IMR-90 (cell line): ENCODE data around the gene C3. TPM values are rescaled to one million over a fixed set of nuclear protein-coding genes. Genes with fewer than 3 reads are reported as not detected.

Experiments
- ATAC-seq: fragments of 200-7000 bp; cut with Tn5 transposase; 2 replicates; pipeline ENCODE4 v1.9.1; 2020; ENCODE audit warnings: low read depth, mild to moderate bottlenecking, moderate library complexity
- BruUV-seq: library from RNA; stranded (reverse); fragments of 400-500 nt; replicated peaks from 2 replicates; lab custom pipeline; 2021; lab: Mats Ljungman, UMichigan
- CTCF ChIA-PET: fragments of 300-600 bp; formaldehyde crosslinking; extraction: SDS; loops from one replicate; lab custom pipeline; 2021; ENCODE audit warnings: antibody characterized with exemption; lab: Yijun Ruan, JAX
- POLR2A ChIA-PET: fragments of 300-600 bp; sonication (Branson Sonifier 250); formaldehyde crosslinking; loops from one replicate; lab custom pipeline; 2022; ENCODE audit warnings: antibody characterized with exemption; ENCODE audit not compliant: unreplicated experiment; lab: Charles Lee
- DNase-seq: peaks from one replicate; pipeline ENCODE4 v3.0.0; 2013
- H2AFZ ChIP-seq: replicated peaks from 2 replicates; pipeline ENCODE3; 2013; ENCODE audit warnings: low read length, mild to moderate bottlenecking; ENCODE audit not compliant: poor library complexity
- H2AK5ac ChIP-seq: 2 replicates; pipeline ENCODE4 v1.6.1; 2013; ENCODE audit warnings: low read depth, low read length, inconsistent platforms
- H2AK9ac ChIP-seq: replicated peaks from 2 replicates; pipeline ENCODE3; 2013; ENCODE audit warnings: mild to moderate bottlenecking, low read depth, low read length, moderate library complexity; ENCODE audit not compliant: poor library complexity
- H2BK120ac ChIP-seq: 2 replicates; pipeline ENCODE4 v1.6.1; 2013; ENCODE audit warnings: low read depth, low read length, inconsistent platforms
- H2BK15ac ChIP-seq: 3 replicates; pipeline ENCODE4 v1.6.1; 2013; ENCODE audit warnings: low read depth, low read length, inconsistent platforms
- H2BK20ac ChIP-seq: 2 replicates; pipeline ENCODE4 v1.6.1; 2013; ENCODE audit warnings: low read depth, mild to moderate bottlenecking, inconsistent platforms, low read length, moderate library complexity
- H2BK5ac ChIP-seq: 2 replicates; pipeline ENCODE4 v1.6.1; 2013; ENCODE audit warnings: mild to moderate bottlenecking, low read depth, low read length, inconsistent platforms; ENCODE audit not compliant: poor library complexity, severe bottlenecking
- H3K14ac ChIP-seq: replicated peaks from 2 replicates; pipeline ENCODE4 v1.6.1; 2013; ENCODE audit warnings: low read depth, low read length, inconsistent platforms
- H3K18ac ChIP-seq: 2 replicates; pipeline ENCODE4 v1.6.1; 2013; ENCODE audit warnings: low read depth, low read length, control low read depth
- H3K23ac ChIP-seq: 2 replicates; pipeline ENCODE4 v1.6.1; 2013; ENCODE audit warnings: low read depth, low read length, inconsistent platforms
- H3K27ac ChIP-seq: 2 replicates; pipeline ENCODE4 v1.5.1; 2013; ENCODE audit warnings: mild to moderate bottlenecking, control low read depth, low read length; ENCODE audit not compliant: insufficient read depth
- H3K27me3 ChIP-seq: 2 replicates; pipeline ENCODE4 v1.6.1; 2013; ENCODE audit warnings: low read length; ENCODE audit not compliant: control insufficient read depth, insufficient read depth
- H3K36me3 ChIP-seq: 2 replicates; pipeline ENCODE4 v1.6.1; 2013; ENCODE audit warnings: low read length, mixed read lengths; ENCODE audit not compliant: control insufficient read depth, insufficient read depth
- H3K4ac ChIP-seq: 2 replicates; pipeline ENCODE4 v1.6.1; 2013; ENCODE audit warnings: low read depth, low read length, inconsistent platforms
- H3K4me1 ChIP-seq: 2 replicates; pipeline ENCODE4 v1.6.1; 2013; ENCODE audit warnings: low read length, mixed read lengths; ENCODE audit not compliant: control insufficient read depth, insufficient read depth
- H3K4me2 ChIP-seq: 2 replicates; pipeline ENCODE4 v1.6.1; 2013; ENCODE audit warnings: low read depth, mild to moderate bottlenecking, control low read depth, low read length, moderate library complexity
- H3K4me3 ChIP-seq: 2 replicates; pipeline ENCODE4 v1.5.1; 2013; ENCODE audit warnings: low read depth, mild to moderate bottlenecking, control low read depth, low read length, moderate library complexity; ENCODE audit not compliant: insufficient read depth
- H3K56ac ChIP-seq: 2 replicates; pipeline ENCODE4 v1.6.1; 2013; ENCODE audit warnings: low read length, inconsistent platforms; ENCODE audit not compliant: insufficient read depth; ENCODE audit errors: extremely low read depth
- H3K79me1 ChIP-seq, 2 experiments: 2 replicates each; pipeline ENCODE4 v1.6.1; 2013; ENCODE audit warnings: low read length in 2 of 2, inconsistent platforms in 1 of 2, low read depth in 1 of 2
- H3K9ac ChIP-seq: 2 replicates; pipeline ENCODE4 v1.6.1; 2013; ENCODE audit warnings: low read depth, low read length, control low read depth
- H3K9me1 ChIP-seq: 2 replicates; pipeline ENCODE4 v1.6.1; 2013; ENCODE audit warnings: low read length, inconsistent platforms; ENCODE audit not compliant: insufficient read depth
- H3K9me3 ChIP-seq: 2 replicates; pipeline ENCODE4 v1.6.1; 2013; ENCODE audit warnings: low read length; ENCODE audit not compliant: control insufficient read depth, insufficient read depth
- H4K20me1 ChIP-seq: 2 replicates; pipeline ENCODE4 v1.6.1; 2013; ENCODE audit warnings: low read length, inconsistent platforms; ENCODE audit not compliant: insufficient read depth
- H4K5ac ChIP-seq: 2 replicates; pipeline ENCODE4 v1.6.1; 2013; ENCODE audit warnings: mild to moderate bottlenecking, low read depth, low read length, control low read depth
- H4K8ac ChIP-seq, 2 experiments: 2 replicates each; pipeline ENCODE4 v1.6.1; 2013; ENCODE audit warnings: low read depth in 2 of 2, low read length in 2 of 2, control low read depth in 1 of 2, inconsistent platforms in 1 of 2
- H4K91ac ChIP-seq: 2 replicates; pipeline ENCODE4 v1.6.1; 2013; ENCODE audit warnings: low read depth, low read length, inconsistent platforms; ENCODE audit not compliant: insufficient read depth
- CHD1 ChIP-seq: IDR thresholded peaks from 2 replicates; pipeline ENCODE4 v1.6.1; 2012; ENCODE audit warnings: low read depth, low read length, improper control_type of control experiment
- FOS ChIP-seq: fragments of 150-350 bp; IDR thresholded peaks from 2 replicates; pipeline ENCODE4 v1.6.1; 2016; ENCODE audit warnings: low read depth, low read length
- SMC3 ChIP-seq: fragments of 150-350 bp; IDR thresholded peaks from 2 replicates; pipeline ENCODE4 v1.6.1; 2016; ENCODE audit warnings: low read depth, mild to moderate bottlenecking, antibody characterized with exemption, low read length, moderate library complexity
- WGBS, 2 experiments: methylation state at CpG; one replicate each; pipeline versions ENCODE4 v1.1.5 to v1.1.7; 2013; ENCODE audit warnings: missing lambda C conversion rate in 2 of 2; ENCODE audit not compliant: insufficient read length in 1 of 2; ENCODE audit errors: extremely low coverage in 2 of 2; 5-methylcytosine and 5-hydroxymethylcytosine counted together
- dilution Hi-C: fragments of 300-500 bp; cut with HindIII; formaldehyde crosslinking; loops from one replicate; pipeline ENCODE4 v1.14.3; 2018; ENCODE audit warnings: low sequenced_read_pairs; ENCODE audit not compliant: unreplicated experiment
- in situ Hi-C: fragments of 300-500 bp; cut with MboI; formaldehyde crosslinking; loops from 3 replicates; pipeline ENCODE4 v1.14.3; 2019; ENCODE audit warnings: low sequenced_read_pairs, inconsistent platforms, mixed read lengths
- intact Hi-C: fragments of 100-400 bp; cut with micrococcal nuclease; formaldehyde crosslinking; loops from 2 replicates; pipeline ENCODE4 v1.10.0; 2022
- polyA plus RNA-seq, 3 experiments: library from polyadenylated mRNA; depleted of rRNA; stranded (reverse); fragments of >200 nt; gene quantifications; 2 replicates each; pipeline ENCODE4 v1.2.3, GENCODE V29; 2012; ENCODE audit warnings: low replicate concordance in 1 of 3
- total RNA-seq: library from RNA; depleted of rRNA; stranded (reverse); fragments of >200 nt; gene quantifications from 2 replicates; pipeline ENCODE4 v1.2.3, GENCODE V29; 2012

Gene C3
- total and polyA plus RNA-seq, 2 of the 4 experiments (the other 2 are of a cell fraction) = 0.36 TPM; not detected in 1

DNA sequence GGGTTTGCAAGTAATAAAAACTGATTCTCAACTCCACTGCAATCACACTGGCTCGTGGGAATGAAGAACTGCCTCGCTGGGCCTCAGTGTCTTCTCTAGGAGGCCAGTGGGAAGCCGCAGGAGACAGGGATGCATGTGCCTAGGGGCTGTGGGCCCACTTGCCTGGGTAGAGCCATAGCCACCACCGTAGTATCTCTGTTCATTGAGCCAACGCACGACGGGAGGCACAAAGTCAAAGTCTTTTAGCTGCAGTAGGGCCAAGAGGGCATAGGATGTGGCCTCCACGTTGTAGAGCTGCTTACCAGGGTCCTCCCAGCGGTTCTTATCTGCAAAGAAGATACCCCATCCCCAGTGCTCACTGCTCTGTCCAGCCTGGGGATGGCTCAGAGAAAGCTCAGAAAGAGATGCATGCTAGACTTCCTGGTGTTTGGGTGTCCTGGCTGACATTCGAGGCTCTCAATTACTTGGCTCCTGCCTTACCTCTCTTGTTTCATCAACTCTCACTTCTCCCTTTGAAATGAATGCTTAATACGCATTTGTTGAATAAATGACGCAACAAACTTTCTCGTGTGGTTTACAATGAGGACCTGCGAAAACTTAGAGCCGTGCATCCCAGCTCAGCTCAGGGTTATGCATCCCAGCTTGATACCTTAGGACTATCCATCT, 34.4 kb downstream of the C3 start:
- no peak overlapping the region for H2BK15ac ChIP-seq
- H3K4me2 ChIP-seq = no peak overlapping the region
- H4K20me1 ChIP-seq = no peaks in the 10 kb centered on the region
- ATAC-seq (no peak), DNase-seq (no peak)
- H4K5ac ChIP-seq = no peak overlapping the region
- H3K4me1 ChIP-seq = no peaks in the 10 kb centered on the region
- no peak overlapping the region for H3K4ac ChIP-seq
- H3K18ac ChIP-seq = no peak overlapping the region
- dilution Hi-C loops (no loop called here), in situ Hi-C loops (no loop called here), intact Hi-C loops (no loop called here)
- H2AK5ac ChIP-seq = no peak overlapping the region
- H4K8ac ChIP-seq = no peak overlapping the region
- CTCF ChIA-PET = no interaction called here
- no peak overlapping the region for H3K27ac ChIP-seq
- peaks cover 7% of the 10 kb centered on the region for H3K9me3 ChIP-seq
- no peaks in the 10 kb centered on the region for H3K36me3 ChIP-seq
- WGBS, 2 experiments = 84% methylated on average over 5 of the region's 15 CpGs; no CpG with 5 or more reads in 1 of the 2 experiments
- no peak overlapping the region for H2BK20ac ChIP-seq
- no peak overlapping the region for H3K23ac ChIP-seq
- H2AK9ac ChIP-seq = no peak overlapping the region
- TF ChIP-seq SMC3 (no peak), CHD1 (no peak), FOS (no peak)
- no peaks in the 10 kb centered on the region for H3K79me1 ChIP-seq
- H2BK5ac ChIP-seq = no peak overlapping the region
- no peaks in the 10 kb centered on the region for H3K27me3 ChIP-seq
- H3K9me1 ChIP-seq = no peaks in the 10 kb centered on the region
- POLR2A ChIA-PET = no interaction called here
- H3K14ac ChIP-seq = no peak overlapping the region
- H2BK120ac ChIP-seq = no peak overlapping the region
- H3K56ac ChIP-seq = no peak overlapping the region
- no peak overlapping the region for H4K91ac ChIP-seq
- no peak overlapping the region for H2AFZ ChIP-seq
- no TSS peak for BruUV-seq
- no peak overlapping the region for H3K4me3 ChIP-seq
- no peak overlapping the region for H3K9ac ChIP-seq
